ENCODE data around the gene DSCAML1. TPM values are rescaled to one million over a fixed set of nuclear protein-coding genes. Genes with fewer than 3 reads are reported as not detected.

DSCAML1 gene
- total RNA-seq, 1 experiment from 2014 or later, result 0.15 TPM

DNA sequence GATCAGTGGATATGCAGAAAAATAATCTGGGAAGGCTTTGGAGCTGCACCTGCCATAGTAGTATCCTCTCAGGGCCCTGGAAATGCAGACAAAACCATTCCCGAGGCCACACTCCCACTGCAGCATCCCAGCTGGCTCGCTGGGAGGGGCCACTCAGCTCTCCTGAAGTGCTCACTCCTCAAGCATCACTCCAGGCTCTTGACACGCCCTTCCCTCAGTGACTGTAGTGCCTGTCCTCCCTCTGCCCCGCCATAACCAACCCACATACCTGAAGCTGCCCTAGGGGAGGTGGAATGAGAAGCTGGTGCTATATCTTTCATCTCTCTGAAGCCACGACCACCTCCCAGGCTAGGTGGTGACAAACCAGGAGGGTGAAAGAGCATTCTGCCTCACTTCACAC lies 4.8 kb downstream of the DSCAML1 start:
- Histone ChIP-seq H3K18ac (ENCODE audit: insufficient read length, low read depth, low read length) (no peak overlapping the region), H3K4ac (ENCODE audit: low read depth, low read length) (no peak overlapping the region), H4K8ac (replicated peaks; ENCODE audit: insufficient read length, low read depth, low read length) (no peak overlapping the region), H3K4me1 (ENCODE audit: insufficient read depth, low read length) (no peaks in the 10 kb centered on the region), H3K14ac (ENCODE audit: insufficient read depth, low read length) (no peak overlapping the region), H3K27me3 (ENCODE audit: insufficient read depth, low read length) (peaks cover 20% of the 10 kb centered on the region; the same call in 1 of the 2 replicates), H2BK5ac (ENCODE audit: insufficient read length, low read length) (no peak overlapping the region), H3K23me2 (ENCODE audit: insufficient read length, low read depth, low read length, poor library complexity, severe bottlenecking) (peaks cover 21% of the 10 kb centered on the region), H2BK15ac (ENCODE audit: low read depth, low read length) (no peak overlapping the region), H2BK20ac (ENCODE audit: low read depth, low read length, poor library complexity, severe bottlenecking) (no peak overlapping the region), H3K23ac (ENCODE audit: insufficient read length, low read depth, low read length) (no peak overlapping the region), H3K9me3 (ENCODE audit: control insufficient read depth, low read depth, low read length) (no peaks in the 10 kb centered on the region), H3K79me1 (ENCODE audit: insufficient read depth, low read depth, low read length, poor library complexity, severe bottlenecking) (no peaks in the 10 kb centered on the region), H2BK12ac (ENCODE audit: insufficient read length, low read depth, low read length) (no peak overlapping the region), H4K91ac (ENCODE audit: insufficient read length, low read depth, low read length) (no peak overlapping the region), H2AFZ (ENCODE audit: low read length) (no peak overlapping the region), H3K4me2 (ENCODE audit: insufficient read depth, insufficient read length, low read length) (no peak overlapping the region), H4K20me1 (ENCODE audit: control insufficient read depth, insufficient read depth, insufficient read length) (peaks cover 2% of the 10 kb centered on the region), H3K9ac (ENCODE audit: extremely low read depth, insufficient read length, low read length) (no peak overlapping the region), H3T11ph (ENCODE audit: low read length) (no peak overlapping the region), H4K5ac (ENCODE audit: insufficient read length, low read depth, low read length) (no peak overlapping the region), H2BK120ac (ENCODE audit: low read depth, low read length, poor library complexity, severe bottlenecking) (no peak overlapping the region), H3K79me2 (ENCODE audit: insufficient read depth, low read length) (no peaks in the 10 kb centered on the region), H2AK5ac (ENCODE audit: insufficient read length, low read length) (no peak overlapping the region), H3K56ac (ENCODE audit: insufficient read length, low read depth, low read length) (no peak overlapping the region), H3K27ac (ENCODE audit: insufficient read length, low read depth, low read length) (no peak overlapping the region)
- no peak for DNase-seq
- no peak overlapping the region for H3K27ac Mint-ChIP-seq
- no peaks in the 10 kb centered on the region for H3K36me3 Mint-ChIP-seq (ENCODE audit: insufficient read depth in 1 of 3, low read depth in 3 of 3)
- TF ChIP-seq, protein P1, sequence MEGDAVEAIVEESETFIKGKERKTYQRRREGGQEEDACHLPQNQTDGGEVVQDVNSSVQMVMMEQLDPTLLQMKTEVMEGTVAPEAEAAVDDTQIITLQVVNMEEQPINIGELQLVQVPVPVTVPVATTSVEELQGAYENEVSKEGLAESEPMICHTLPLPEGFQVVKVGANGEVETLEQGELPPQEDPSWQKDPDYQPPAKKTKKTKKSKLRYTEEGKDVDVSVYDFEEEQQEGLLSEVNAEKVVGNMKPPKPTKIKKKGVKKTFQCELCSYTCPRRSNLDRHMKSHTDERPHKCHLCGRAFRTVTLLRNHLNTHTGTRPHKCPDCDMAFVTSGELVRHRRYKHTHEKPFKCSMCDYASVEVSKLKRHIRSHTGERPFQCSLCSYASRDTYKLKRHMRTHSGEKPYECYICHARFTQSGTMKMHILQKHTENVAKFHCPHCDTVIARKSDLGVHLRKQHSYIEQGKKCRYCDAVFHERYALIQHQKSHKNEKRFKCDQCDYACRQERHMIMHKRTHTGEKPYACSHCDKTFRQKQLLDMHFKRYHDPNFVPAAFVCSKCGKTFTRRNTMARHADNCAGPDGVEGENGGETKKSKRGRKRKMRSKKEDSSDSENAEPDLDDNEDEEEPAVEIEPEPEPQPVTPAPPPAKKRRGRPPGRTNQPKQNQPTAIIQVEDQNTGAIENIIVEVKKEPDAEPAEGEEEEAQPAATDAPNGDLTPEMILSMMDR (conservative IDR thresholded peaks at IDR 0.05), result no peak
- peaks cover 81% of the 10 kb centered on the region for H3K27me3 Mint-ChIP-seq (ENCODE audit: low read depth)
- no peak overlapping the region for H3K4me3 Mint-ChIP-seq
- no peaks in the 10 kb centered on the region for H3K9me3 Mint-ChIP-seq
- no CpG with 5 or more reads among the region's 5 CpGs for WGBS (ENCODE audit: extremely low coverage, insufficient read length, low lambda C conversion rate)
- H3K4me1 Mint-ChIP-seq, result peaks cover 6 to 18% of the 10 kb centered on the region in 2 experiments

All from H9 (cell line).